GM19328 (cell line): ENCODE data around the gene RAB2B.
A peak's percentile ranks its signal among the peaks of the same experiment; 100 is the strongest.

ENCODE experiments used
- ATAC-seq: cut with Tn5 transposase; IDR thresholded peaks from one replicate; pipeline ENCODE4 v1.9.1; 2021; ENCODE audit warnings: mild to moderate bottlenecking, moderate library complexity; ENCODE audit not compliant: unreplicated experiment

Gene RAB2B

GRCh38 chr14:21476925-21477681 is at the start of gene RAB2B, which contains the start of gene TOX4:
RAB2B (minus strand) TSS chr14:21476959; CDS start chr14:21476872, 87 bp downstream.
TOX4 (plus strand) TSS chr14:21477195; CDS start chr14:21477279, 84 bp downstream.
- peak; percentile 99 for ATAC-seq

- ATAC-seq = no peak
Observed at GRCh38 chr14:21525962-21526671, 49.4 kb upstream of the RAB2B start, which contains the start of gene SALL2. SALL2 (minus strand) TSS chr14:21526346; CDS start chr14:21526127, 219 bp downstream.

- no peak for ATAC-seq
Observed at GRCh38 chr14:21525571-21525961, 48.8 kb upstream of the RAB2B start.

DNA sequence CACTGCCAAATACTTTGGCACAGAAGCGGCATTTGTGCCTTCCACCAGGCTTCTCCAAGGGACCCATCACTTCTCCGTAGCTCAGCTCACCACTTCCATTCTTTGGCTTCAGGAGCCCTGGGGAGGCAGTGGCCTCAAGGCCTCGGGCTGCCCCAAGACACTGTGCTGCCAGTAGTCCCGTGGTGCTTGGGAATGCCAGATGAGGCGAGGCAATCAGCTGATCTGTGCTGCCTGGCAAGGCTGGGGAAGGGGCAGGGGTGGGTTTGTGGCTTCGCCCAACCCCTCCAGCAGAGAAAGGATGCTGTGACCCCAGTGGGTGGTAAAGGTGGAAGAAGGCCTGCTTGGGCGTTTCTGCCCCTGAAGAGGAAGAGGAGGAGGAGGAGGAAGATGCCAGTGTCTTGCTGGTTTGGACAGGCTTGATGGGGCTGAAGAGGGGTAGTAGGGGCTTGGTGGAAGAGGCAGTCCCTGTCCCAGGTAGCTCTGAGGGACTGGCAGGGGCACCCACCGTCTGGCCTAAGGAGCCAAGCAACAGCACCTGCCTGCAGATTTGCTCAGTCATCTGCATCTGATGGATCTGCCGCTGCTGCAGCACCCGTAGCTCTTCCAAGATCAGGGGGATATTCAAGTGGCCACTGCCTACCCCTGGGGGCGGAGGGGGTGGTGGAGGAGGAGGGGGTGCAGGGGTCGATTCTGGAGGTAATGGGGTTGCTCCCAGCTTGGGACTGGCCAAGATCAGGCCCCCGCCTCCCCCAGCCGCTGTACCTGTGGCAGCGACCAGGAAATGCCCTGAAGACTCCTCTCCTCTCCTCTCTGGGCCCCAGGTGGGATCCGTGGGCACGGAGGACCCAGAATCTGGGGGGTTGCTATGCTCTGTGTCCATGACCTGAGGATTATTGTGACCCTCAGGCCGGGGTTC is 48.1 kb upstream of the RAB2B start:
- no peak for ATAC-seq

GRCh38 chr14:21523203-21523602 is 46.4 kb upstream of the RAB2B start:
- ATAC-seq = no peak

- ATAC-seq = no peak
Observed at GRCh38 chr14:21521501-21521900, 44.7 kb upstream of the RAB2B start.

- ATAC-seq = no peak
Observed at GRCh38 chr14:21520767-21521166, 44.0 kb upstream of the RAB2B start.

- no peak for ATAC-seq
Observed at GRCh38 chr14:21518725-21519124, 42.0 kb upstream of the RAB2B start.

- ATAC-seq = no peak
Observed at GRCh38 chr14:21514341-21514740, 37.6 kb upstream of the RAB2B start.

DNA sequence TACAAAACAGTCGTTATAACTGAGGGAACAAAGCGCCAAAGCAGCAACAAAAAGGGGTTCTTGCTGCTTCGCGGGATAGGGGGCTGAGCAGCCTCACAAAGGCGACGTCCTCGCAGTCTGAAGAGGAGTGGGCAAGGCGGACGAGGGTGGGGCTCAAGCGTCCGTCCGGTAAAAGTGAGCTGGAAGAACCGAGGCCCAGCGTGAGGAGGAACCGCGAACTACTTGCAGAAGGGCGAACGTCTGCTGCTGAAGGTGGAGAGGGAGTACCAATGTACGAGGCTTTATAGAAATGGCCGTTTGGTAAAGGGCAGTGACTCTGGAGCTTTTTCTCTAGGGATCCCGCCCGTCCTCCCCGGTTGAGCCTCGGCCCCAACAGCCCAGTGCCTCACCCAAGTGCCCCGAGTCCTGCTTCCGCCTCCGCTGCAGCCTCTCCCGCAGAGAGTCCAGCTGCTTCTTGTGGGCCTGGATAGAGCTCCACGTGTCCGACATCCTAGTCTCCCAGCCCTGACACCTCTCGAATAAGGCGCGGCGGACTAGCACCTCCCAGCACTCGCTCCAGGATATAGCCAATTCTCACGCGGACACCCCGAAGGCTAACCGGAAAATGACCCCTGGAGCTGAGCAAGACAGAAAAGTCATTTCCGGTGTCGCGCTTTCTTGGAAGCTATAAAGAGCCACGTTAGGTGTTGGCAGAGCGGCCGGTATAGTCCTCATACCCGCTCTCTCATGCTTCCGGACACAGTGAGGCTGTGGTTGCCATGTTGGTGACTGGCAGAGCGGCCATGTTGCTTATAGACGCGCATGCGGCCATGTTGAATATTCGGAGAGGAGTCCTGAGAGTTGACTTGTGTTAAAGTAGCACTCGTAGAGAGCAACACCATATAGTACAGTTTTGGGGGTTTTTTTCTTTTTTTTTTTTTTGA is 34.2 kb upstream of the RAB2B start, which contains the start of gene METTL3:
TSS of gene METTL3 (minus strand) at position 606 of the 923 bp plus-strand sequence. CDS start at position 489, 117 bp downstream.
- ATAC-seq = peak; percentile 95

DNA sequence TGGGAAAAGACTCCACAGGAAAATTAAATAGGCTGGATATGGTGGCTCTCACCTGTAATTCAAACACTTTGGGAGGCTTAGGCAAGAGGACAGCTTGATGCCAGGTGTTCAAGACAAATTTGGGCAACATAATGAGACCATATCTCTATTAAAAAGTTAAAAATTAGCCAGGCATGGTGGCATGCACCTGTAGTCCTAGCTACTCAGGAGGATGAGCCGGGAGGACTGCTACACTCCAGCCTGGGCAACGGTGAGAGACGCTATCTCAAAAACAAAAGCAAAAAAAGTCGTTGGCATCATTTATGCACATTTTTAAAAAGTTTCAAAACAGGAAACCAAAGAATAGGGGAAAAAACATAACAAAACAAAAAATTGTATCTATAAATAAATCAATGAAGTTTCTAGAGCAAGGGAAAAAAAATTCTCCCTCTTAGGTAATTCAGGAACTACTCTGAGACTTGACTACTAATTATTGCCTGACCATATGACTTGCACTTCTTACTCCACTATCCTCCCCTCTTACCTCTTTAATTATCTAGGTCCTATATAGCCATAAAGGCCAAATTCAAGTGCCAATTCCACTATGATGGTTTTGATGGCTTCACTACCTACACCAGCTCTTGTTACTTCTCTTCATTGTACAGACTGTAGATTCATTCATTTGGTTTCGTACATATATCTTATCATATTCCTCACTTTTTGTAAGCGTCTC is 32.8 kb upstream of the RAB2B start:
- no peak for ATAC-seq

GRCh38 chr14:21506557-21506956 is 29.8 kb upstream of the RAB2B start:
- no peak for ATAC-seq

DNA sequence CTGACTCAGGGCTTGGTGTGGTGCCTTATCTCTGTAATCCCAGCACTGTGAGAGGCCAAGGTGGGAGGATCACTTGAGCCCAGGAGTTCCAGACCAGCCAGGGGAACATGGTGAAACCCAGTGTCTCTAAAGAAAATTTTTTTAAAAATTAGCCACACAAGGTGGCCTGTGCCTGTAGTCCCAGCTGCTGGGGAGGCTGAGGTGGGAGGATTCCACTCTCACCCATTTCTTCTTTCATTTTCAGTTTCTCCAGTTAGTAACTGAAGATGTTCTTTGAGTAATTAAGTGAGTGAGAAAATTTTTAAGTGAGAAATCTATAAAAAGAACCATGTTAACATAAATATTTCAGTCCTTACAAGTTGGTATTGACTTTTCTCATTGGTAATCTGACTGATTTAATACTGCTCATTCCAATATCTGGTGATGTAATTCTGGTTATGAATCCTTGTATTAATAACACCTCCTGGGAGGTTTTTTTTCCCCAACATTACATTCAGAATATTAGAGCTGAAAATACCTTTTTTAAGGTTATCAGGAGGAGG is 28.3 kb upstream of the RAB2B start:
- ATAC-seq = peak; percentile 68

- ATAC-seq = no peak
Observed at GRCh38 chr14:21503376-21503775, 26.6 kb upstream of the RAB2B start.

DNA sequence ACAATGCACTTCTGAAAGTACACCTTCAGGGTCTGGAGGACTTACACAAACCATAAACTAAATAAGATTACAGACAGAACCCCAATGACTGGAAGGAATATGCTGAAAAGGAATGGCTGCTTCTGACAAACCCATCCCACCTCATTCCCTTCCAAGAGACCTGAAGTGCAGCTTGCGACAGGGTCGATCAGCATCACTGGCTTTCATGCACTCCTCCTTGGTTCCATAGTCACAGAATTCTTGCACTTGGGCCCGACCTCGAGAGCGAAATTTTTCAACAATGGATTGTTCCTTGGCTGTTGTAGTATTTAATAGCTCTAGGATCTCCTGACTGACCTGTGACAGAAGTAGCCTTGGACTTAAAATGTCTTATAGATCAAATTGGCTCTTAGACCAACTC is 24.8 kb upstream of the RAB2B start:
- ATAC-seq = no peak

DNA sequence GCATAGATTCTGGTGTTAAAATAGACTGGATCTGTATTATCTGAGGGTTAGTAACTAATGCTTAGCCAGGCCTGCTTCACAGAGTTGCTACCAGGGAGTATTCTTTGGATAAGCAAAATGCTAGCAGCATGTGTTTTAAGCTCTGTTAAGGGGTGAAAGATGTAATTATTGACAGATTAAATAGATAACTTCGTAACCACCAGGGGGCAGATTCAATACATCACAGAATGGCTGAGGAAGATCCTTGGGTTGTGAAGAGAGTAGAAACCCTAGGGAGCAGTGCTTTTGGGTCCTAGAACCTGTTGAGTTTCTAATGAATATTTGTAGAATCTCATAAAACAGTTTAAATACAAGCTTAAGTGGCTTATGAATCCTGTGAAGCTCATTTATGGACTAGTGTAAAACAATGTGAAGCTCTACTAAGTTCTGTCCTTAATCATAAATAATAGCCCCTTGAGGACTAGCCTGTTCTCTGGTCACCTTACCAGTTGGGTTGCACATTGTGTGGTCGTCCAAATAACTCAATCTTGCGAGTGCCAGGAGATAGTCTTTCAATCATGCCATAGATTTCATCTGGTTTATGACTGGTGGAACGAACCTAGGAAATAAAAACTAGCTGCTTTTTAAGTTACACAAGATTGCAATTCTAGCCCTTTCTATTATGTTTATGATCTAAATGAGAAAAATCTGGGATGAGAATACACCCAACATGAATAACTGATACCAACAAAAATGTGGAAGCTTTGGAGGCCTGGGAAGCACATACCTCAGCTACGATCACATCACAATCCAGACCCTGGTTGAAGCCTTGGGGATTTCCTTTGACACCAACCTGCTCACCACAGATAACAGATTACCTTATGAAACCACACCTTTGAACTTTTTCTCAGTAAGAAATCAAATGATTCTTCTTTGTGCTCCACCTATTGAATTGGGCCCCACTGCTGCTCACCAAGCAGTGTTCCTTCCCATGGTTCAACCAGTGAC is 22.1 kb upstream of the RAB2B start:
- ATAC-seq = no peak

GRCh38 chr14:21496453-21496852 is 19.7 kb upstream of the RAB2B start:
- no peak for ATAC-seq
